ENCODE data around the gene SLC2A5.

Gene SLC2A5

DNA sequence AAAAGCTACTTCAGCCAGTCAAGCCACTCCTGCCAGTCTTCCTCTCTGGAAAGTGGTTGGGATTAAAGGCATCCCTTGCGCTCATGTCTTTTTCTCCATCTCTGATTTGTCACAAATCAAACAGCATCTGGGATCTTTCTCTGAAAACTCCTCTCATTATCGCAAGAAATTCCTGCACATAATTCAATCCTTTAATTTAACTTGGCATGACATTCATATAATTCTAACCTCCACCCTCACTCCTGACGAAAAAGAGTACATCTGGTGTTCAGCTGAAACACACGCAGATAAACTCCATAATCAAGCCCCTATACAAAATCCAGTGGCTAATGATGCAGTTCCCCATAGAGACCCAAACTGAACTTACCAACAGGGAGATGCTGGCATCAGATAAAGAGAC is 19.4 kb upstream of the SLC2A5 start:
- no peak for DNase-seq

DNA sequence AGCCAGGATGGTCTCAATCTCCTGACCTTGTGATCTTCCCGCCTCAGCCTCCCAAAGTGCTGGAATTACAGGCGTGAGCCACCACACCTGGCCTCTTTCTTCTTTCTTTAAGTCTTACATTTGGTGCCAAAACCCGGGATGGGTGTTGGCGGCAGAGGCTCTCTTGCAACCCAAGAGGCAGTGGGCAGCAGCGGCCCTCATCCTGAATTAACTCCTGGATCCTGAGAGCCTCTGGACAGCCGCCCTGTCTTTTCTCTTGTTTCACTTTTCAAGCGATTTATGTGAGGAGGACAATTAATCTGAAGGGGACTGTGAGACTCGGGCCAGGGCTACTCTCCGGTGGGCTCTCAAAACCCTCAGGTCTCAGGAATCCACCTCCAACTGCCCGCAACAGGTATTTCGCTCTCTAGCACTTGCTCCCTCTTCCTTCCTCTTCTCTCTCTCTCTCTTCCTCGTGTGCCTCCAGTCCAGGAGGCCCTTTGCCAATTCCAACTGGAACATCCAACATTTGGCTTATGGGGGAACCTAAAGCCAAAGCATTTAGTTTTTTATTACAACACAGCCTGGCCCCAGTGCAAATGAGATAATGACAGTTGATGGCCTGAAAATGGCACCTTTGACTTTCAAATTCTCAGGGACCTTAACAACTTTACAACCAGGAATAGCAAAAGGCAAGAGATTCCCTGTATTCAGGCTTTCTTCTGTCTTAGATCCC is 18.1 kb upstream of the SLC2A5 start:
- DNase-seq, result no peak

GRCh38 chr1:9086796-9087195 is 17.4 kb upstream of the SLC2A5 start:
- no peak for DNase-seq

GRCh38 chr1:9086045-9086444 is 16.6 kb upstream of the SLC2A5 start:
- no peak for DNase-seq

- no peak for DNase-seq
These were observed 16.0 kb upstream of the SLC2A5 start for GRCh38 chr1:9085306-9085940.

DNA sequence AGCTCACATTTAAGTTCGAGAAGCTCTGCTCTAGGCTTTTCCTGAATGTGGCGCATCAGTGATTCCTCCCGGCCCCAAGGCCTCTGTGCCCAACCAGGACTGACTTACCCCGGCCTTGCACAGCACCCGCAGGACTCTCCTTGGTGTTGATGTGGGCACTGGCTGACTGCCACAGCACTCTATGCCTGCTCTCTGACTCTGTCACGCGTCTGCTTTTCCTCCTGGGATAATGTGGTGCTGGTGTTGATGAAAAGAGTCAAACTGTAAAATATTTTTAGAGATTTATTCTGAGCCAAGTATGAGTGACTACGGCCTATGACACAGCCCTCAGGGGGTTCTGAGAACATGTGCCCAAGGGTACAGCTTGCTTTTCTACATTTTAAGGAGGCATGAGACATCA is 15.5 kb upstream of the SLC2A5 start:
- DNase-seq, result no peak

- DNase-seq, result no peak
These were observed 12.0 kb upstream of the SLC2A5 start for GRCh38 chr1:9081473-9081872.

GRCh38 chr1:9080705-9081291 is 11.4 kb upstream of the SLC2A5 start:
- no peak for DNase-seq

- no peak for DNase-seq
These were observed 10.7 kb upstream of the SLC2A5 start for GRCh38 chr1:9079988-9080704.

DNA sequence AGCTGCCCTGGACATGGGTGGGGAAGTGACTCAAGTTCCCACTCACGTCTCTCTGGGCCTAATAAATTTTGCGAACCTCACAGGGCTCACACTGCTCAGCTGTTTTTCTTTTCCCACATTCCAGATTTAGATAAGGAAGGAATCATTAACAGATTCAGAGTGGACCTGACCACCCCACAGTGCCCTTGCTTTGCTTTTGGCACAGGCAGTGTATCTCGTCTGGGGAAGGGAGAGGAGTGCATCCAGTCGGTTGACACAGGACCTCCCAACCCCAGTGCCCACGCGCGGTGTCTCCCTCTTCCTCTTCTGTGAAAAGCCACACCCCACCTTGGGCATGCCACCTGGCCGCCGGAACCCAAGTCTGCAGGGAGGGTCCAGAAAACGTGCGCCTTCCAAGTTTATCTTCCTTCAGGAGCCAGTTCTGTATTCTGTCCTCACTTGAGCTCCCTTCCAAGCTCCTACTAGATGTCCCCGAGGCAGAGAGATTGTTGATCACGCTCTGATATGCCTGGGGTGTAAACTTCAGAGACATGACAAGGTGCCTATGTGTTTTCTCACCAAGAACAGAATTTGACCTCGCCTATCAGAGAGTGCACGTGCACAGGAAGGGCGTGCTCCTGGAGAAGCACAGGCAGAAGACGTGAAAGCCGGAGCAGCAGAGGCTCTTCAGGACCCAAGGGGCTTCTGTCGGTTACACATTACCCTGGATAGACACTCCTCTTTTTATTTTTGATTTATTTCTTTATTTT is 9.5 kb upstream of the SLC2A5 start:
- no peak for DNase-seq

- DNase-seq, result no peak
These were observed 8.7 kb upstream of the SLC2A5 start for GRCh38 chr1:9078015-9078751.

DNA sequence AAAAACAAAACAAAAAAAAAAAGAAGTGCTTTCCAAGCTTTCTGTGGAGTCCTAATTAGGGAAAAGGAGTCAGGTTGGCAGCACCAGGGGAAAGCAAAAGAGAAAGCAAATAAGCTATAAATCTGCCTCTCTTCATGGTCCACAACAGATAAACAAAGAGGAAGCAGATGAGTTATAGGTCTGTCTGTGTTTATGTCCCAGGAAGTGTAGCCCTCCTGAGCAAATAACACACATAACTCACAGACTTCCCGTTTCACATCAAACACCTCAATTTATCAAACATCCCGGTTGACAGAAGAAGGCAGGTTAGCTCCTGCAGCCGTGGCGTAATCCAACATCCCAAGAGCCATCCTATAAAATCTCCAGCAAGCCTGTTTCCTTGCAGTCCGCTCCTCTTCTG is 5.6 kb upstream of the SLC2A5 start:
- DNase-seq, result no peak

DNA sequence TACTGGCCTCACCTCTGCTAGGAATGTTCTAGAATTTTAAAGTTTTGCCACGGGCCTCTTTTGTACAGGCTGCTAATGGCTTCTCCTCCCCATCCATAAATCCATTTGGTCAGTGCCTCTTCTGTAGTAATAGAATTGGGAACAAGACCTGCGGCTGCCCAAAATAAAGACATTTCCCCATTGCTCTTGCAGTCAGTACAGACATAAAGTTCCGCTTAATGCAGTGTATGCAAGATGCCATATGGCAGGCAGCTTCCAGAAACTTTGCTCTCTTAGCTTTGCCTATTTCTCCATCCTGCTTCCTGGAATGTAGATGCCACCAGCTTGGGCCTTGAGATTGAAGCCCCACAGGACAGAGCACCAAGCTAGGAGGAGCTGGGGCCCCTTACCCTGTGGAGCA is 3.7 kb upstream of the SLC2A5 start:
- peak in 1 of 2 donors; percentile 16 for DNase-seq

DNA sequence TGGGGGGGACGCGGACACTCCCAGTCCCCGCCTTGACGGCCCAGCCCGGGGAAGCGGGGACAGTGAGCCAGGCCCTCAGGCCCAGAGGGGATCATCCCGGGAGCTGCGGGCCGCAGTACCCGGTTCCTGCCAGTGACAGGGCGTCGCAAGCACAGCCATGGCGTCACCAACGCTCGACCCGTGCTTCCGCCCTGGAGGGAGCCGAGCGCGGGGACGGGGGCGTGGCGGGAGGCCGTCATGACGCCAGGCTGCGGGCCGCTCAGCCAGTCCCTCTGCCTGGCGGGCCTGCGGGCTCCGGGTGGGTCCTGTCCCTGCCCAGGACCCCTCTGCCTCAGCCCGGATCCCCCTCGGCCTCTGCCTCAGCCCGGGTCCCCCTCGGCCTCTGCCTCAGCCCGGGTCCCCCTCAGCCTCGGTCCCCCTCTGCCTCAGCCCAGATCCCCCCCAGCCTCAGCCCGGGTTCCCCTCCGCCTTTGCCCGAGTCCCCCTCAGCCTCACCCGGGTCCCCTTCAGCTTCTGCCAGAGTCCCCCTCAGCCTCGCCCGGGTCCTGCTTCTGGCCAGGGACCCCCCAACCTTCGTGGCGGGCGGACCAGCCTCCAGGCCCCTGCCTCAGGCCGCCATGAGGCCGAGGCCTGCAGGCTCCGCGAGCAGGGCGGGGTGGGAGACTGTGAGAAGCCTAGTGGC is 2.3 kb upstream of the SLC2A5 start:
- DNase-seq, result no peak

GRCh38 chr1:9070486-9070885 is 1.1 kb upstream of the SLC2A5 start:
- no peak for DNase-seq

DNA sequence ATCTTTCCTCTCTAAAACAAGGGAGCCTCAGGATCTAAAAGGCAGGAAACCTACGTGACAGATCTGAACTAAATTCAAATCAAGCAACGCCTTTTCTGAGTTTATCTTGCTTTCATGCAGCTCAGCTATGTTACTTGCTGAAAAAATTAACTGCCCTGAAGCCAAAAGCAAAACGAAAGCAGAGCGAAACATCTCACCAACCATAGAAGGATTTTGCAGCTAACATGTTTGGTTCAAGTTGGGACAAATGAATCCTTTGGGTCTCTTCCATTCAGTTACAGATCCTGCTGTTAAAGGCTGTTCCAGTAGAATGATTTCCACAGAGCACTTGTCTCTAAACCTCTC is 482 bp downstream of the SLC2A5 start:
- DNase-seq, result no peak

GRCh38 chr1:9066945-9067807 is 2.3 kb downstream of the SLC2A5 start:
- DNase-seq, result peak in 1 of 2 donors; percentile 45

- DNase-seq, result no peak
These were observed 4.2 kb downstream of the SLC2A5 start for GRCh38 chr1:9065213-9065751.

- no peak for DNase-seq
These were observed 6.6 kb downstream of the SLC2A5 start for GRCh38 chr1:9062846-9063245.

DNA sequence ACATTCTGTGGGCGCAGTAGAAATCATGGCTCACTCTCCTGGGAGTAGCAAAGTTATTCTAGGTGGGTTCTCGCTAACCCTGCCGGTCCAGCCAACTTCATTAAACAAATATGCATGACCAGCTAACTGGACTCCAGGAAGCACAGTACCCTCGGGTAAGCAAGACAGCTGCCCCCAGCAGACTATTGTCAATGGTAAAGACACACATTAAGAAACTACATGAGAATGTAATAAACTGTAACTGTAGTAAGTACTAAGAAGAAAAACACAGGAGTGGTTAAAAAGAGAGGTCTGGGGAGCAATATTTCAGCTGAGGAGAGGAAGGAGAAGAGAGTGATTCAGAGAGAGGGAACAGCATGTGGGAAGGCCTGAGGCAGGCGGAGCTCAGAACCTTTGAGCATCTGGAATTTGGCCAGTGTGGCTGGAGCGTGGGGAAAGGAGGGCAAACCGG is 7.4 kb downstream of the SLC2A5 start:
- DNase-seq, result no peak

Data from hippocampal formation (tissue), 2 donors.